Endothelial cell (in vitro differentiated cells): ENCODE measurements around the gene TUFM. TPM values are rescaled to one million over a fixed set of nuclear protein-coding genes. Genes with fewer than 3 reads are reported as not detected.
"Not testable (repeated sequence)": the region's sequence is repeated elsewhere in the genome, so short reads cannot be mapped to it uniquely, and the experiment has no call there.

Source experiments
- DNase-seq: peaks from one replicate; pipeline ENCODE4 v3.0.0; 2021; ENCODE audit warnings: low spot score
- H3K27ac Mint-ChIP-seq: one replicate; pipeline ENCODE4 v1.8.0; 2021; ENCODE audit warnings: mixed read lengths, inconsistent platforms; ENCODE audit not compliant: unreplicated experiment
- H3K27me3 Mint-ChIP-seq: one replicate; pipeline ENCODE4 v1.8.0; 2021; ENCODE audit warnings: mild to moderate bottlenecking, moderate library complexity, mixed read lengths, inconsistent platforms; ENCODE audit not compliant: unreplicated experiment
- H3K36me3 Mint-ChIP-seq: one replicate; pipeline ENCODE4 v1.8.0; 2021; ENCODE audit warnings: mild to moderate bottlenecking, low read depth, mixed read lengths, inconsistent platforms; ENCODE audit not compliant: unreplicated experiment
- H3K4me1 Mint-ChIP-seq: one replicate; pipeline ENCODE4 v1.8.0; 2021; ENCODE audit warnings: mild to moderate bottlenecking, mixed read lengths, inconsistent platforms; ENCODE audit not compliant: unreplicated experiment
- H3K4me3 Mint-ChIP-seq: one replicate; pipeline ENCODE4 v1.8.0; 2021; ENCODE audit warnings: mild to moderate bottlenecking, mixed read lengths, inconsistent platforms; ENCODE audit not compliant: unreplicated experiment
- H3K9me3 Mint-ChIP-seq: one replicate; pipeline ENCODE4 v1.8.0; 2021; ENCODE audit warnings: mixed read lengths, inconsistent platforms; ENCODE audit not compliant: unreplicated experiment
- CTCF ChIP-seq: fragments of 200-600 bp; sonication (generic); IDR thresholded peaks from one replicate; pipeline ENCODE4 v1.5.0; 2021; ENCODE audit warnings: antibody characterized with exemption; ENCODE audit not compliant: unreplicated experiment
- total RNA-seq: library from RNA; stranded (reverse); fragmentation: NEBNext Ultra II Directional; extraction: Animal tissue kit (Norgen Biotek cat#: 25700); gene quantifications from one replicate; pipeline ENCODE4 v1.2.1, GENCODE V29; 2021; ENCODE audit not compliant: unreplicated experiment

Gene TUFM
- total RNA-seq, 1 donor from 2014 or later, result 173 TPM

- Mint-ChIP-seq H3K27me3 (peaks cover 8% of the 10 kb centered on the region), H3K4me3 (no peak overlapping the region), H3K4me1 (peaks cover 8% of the 10 kb centered on the region), H3K36me3 (no peaks in the 10 kb centered on the region), H3K27ac (no peak overlapping the region), H3K9me3 (no peaks in the 10 kb centered on the region)
- no peak for TF ChIP-seq CTCF
- DNase-seq, result no peak
These were observed 40.8 kb upstream of the TUFM start for GRCh38 chr16:28886945-28887344.

- peaks cover 15% of the 10 kb centered on the region for H3K27me3 Mint-ChIP-seq
- no peak for TF ChIP-seq CTCF
- no peak for DNase-seq
- H3K4me3 Mint-ChIP-seq, result no peak overlapping the region
- peaks cover 19% of the 10 kb centered on the region for H3K4me1 Mint-ChIP-seq
- H3K36me3 Mint-ChIP-seq, result peaks cover 5% of the 10 kb centered on the region
- no peak overlapping the region for H3K27ac Mint-ChIP-seq
- no peaks in the 10 kb centered on the region for H3K9me3 Mint-ChIP-seq
These were observed 37.9 kb upstream of the TUFM start for GRCh38 chr16:28884045-28884444.

DNA sequence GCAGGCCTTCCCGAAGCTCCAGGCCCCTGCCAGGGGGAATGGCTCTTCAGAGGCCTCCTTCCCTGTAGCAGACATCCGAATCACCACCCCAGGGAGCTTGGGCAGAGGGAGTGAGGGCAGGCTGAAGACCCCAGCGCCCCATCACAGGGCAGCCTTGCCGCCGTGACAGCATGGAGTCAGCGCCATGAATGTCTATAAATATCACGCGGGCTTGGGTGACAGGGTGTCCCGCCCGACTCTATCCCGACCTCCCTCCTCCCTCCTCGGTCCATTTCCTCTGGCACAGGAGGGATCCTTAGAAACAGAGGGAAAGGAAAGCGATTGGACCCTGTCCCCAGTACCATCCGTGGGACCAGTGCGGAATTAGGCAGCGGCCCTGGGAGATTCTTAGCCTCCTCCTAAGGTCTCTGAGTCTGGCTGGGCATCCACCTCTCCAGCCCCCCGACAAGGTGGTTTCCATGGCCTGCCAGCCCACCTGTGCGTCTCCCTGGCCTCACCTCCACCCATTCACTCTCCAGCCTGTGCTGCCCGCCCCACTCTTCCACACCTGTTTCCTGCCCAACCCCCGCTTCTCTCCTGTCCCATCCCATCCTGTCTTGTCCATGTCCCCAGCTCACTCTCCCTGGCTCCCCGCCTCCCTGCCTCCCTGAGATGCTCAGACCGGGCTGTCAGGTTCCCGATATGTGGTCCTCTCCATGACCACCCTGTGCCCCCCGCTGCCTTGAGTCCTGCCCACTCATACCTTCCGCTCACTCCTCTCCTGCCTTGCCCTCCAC lies 37.3 kb upstream of the TUFM start:
- Mint-ChIP-seq H3K27ac (no peak overlapping the region), H3K9me3 (no peaks in the 10 kb centered on the region), H3K36me3 (peaks cover 5% of the 10 kb centered on the region), H3K4me3 (no peak overlapping the region), H3K27me3 (peaks cover 15% of the 10 kb centered on the region), H3K4me1 (peaks cover 19% of the 10 kb centered on the region)
- no peak for DNase-seq
- no peak for TF ChIP-seq CTCF

DNA sequence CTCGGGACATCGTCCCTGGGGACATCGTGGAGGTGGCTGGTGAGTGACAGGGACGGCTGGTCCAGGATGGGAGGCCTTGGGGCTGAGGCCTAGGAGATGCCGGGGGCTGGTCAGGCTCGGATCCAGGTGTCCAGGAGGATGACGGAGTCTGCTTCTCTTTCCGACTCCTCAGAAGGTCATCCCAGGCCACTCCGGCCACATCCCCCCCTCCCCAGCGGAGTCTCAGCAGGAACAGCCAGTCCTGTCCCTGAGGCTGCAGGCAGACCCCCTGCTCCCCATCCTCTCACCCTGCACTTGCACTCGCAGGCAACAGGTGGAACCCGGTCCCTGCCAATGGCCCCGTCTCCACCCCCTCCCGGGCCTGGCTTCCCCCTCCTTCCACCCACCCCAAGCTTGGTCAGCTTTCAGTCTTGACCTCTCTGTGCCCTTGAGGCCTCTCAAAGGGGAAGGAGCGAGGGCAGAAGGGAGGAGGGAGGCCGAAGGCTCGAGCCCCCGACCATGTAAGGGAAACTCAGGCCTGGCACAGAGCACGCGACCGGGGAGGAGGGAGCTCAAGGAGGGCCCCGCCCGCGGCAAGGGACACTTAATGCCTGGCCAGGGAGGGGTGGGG lies 36.5 kb upstream of the TUFM start:
- Mint-ChIP-seq H3K27ac (no peak overlapping the region), H3K36me3 (peaks cover 5% of the 10 kb centered on the region), H3K9me3 (no peaks in the 10 kb centered on the region), H3K4me3 (no peak overlapping the region), H3K4me1 (peaks cover 19% of the 10 kb centered on the region), H3K27me3 (peaks cover 14% of the 10 kb centered on the region)
- DNase-seq, result no peak
- no peak for TF ChIP-seq CTCF

GRCh38 chr16:28881565-28881964 lies 35.4 kb upstream of the TUFM start:
- H3K9me3 Mint-ChIP-seq, H3K4me3 Mint-ChIP-seq, DNase-seq, H3K27ac Mint-ChIP-seq, H3K36me3 Mint-ChIP-seq: not testable (repeated sequence)
- Mint-ChIP-seq H3K27me3 (peaks cover 14% of the 10 kb centered on the region), H3K4me1 (peaks cover 19% of the 10 kb centered on the region)
